Transverse colon (tissue), 4 donors: ENCODE results near the gene NRBF2.
"Not testable (repeated sequence)": the region's sequence is repeated elsewhere in the genome, so short reads cannot be mapped to it uniquely, and the experiment has no call there.

Source experiments
- CTCF ChIP-seq, 5 experiments: fragments of 200-600 bp in 3 of 5; fragments of 450-650 bp in 2 of 5; sonication (generic) in 3 of 5; IDR thresholded peaks; 1 replicate in 2 of 5; 2 replicates in 3 of 5; pipeline ENCODE4 v1.5.1; 2016 to 2017; ENCODE audit warnings: antibody characterized with exemption in 5 of 5, inconsistent platforms in 3 of 5, mild to moderate bottlenecking in 2 of 5, moderate library complexity in 1 of 5
- POLR2A ChIP-seq: fragments of 450-650 bp; IDR thresholded peaks from one replicate; pipeline ENCODE4 v1.6.1; 2016; ENCODE audit warnings: antibody characterized with exemption, mild to moderate bottlenecking, moderate library complexity
- POLR2AphosphoS5 ChIP-seq, 3 donors: sonication (generic); formaldehyde crosslinking; IDR thresholded peaks; one replicate each; pipeline ENCODE4 v1.6.1; 2016; ENCODE audit warnings: antibody characterized with exemption in 3 of 3

- TF ChIP-seq CTCF (IDR thresholded peaks at IDR 0.05); POLR2A; POLR2AphosphoS5 (IDR thresholded peaks at IDR 0.05): not testable (repeated sequence)
Observed at GRCh38 chr10:63103178-63103577, 29.9 kb upstream of the NRBF2 start.
